Iris pigment epithelial cell (primary cell): Measurements from ENCODE around the gene THBS3.
"Not testable (repeated sequence)": the region's sequence is repeated elsewhere in the genome, so short reads cannot be mapped to it uniquely, and the experiment has no call there.

Experiments used
- DNase-seq: peaks from one replicate; pipeline ENCODE4 v3.0.0-alpha.2; 2011; ENCODE audit warnings: low read depth

Gene THBS3

DNA sequence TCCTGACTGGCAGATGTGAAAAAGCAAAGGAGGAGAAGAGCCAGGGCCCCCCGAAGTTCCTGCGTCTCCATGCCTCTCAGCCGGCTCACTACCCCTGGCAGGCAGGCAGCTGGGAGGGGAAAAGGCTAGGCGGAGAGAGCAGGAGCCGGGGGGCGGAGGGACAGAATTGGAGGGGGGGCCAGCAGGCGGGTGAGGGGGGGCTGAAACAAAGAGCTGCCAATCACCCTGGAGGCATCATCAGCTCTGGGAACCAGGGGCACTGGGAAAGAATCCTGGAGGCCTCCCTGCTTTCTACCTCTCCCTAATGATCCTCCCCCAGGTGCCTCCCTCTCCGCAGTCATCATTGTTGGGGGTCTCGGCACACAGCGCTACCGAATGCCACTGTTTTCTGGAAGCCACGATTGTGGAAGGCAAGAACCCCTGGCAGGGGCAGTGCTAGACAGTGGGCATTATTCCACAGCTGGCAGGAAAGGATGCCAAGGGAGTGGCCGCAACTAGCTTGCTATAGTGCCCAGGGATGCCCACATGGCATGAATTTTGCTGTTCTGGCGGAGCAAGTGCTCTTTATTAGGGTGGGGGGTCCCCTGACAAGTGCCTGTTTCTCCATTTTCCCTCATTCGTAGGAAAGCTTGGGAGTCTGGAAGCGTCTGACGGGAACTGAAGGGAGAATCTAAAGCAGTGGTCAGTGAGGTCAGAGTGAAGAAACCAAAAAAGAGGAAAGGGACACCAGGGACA lies at the start of gene THBS3:
Gene THBS3, minus strand, starts transcription at position 92 of the 735 bp plus-strand sequence. Its CDS starts 21 bp downstream, at position 71.
- peak; percentile 35 for DNase-seq

DNA sequence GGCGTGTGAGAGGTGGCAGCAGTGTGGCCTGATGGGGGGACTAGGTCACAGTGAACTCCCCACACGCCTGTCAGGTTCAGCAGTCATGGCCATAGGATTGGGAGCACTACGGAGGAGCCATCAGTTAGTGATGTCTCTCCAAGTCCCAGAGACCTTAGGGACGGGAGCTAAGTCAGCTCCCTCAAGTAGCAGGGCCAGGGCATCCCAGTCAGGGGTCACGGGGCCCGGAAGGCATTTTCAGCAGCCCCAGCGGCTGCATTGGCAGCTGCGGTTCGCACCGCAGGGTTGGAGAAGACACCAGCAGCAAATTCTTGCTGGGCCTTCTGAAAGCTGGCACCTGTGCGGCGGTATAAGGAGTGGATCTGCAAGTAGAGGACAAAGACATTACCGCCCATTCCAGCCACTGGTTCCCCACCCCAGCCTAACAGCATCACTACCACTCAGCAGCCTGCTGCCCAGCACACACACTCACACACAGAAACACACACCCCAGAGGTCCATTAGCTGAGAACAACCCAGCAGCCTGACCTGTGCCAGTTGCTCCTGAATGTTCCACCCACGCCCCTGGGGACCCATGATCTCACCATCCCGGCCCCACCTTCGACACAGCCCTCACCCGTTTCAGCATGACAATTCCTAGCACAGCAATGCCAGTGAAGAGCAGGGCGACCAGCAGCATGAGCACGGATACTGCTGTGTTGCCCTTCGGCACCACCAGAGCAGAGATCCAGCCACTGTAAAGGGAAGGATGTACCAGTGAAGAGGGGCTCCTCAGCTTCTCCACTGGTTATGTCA lies 48.6 kb upstream of the THBS3 start:
- DNase-seq = no peak

DNA sequence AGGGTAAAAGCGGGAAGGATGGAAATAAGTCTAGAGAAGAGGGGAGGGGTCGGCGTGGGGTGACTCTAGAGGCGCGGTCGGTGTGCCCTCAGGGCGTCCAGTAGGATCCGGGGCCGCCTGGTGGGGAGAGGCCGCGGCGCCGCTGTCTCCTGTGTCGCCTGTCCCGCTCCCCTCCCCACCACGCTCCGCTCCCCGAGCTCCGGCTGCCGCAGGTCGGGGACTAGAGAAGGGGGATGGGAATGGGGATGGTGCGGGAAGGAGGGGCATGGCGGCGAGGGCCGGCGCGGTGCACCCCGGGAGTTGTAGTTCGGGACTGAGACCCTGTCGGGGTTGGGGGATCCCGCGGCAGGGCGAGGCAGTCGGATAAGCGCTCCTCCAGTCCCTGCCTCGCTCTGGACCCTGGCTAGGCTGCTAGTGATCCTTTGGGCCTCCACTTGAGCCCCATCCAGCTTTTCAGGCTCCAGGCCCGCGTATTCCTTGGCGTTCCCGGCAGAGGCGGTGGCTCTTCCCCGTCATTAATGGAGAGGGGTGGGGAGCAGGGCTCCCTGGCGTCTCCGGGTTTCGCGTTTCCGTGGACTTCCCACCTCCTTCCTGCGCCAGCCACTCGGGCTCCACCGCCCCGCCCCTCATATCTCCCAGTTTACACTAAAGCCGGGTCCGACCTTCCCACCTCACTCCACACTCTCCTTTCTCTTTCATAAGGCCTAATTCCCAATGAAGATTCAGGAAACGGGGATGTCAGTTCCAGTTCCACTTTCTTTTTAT lies 47.7 kb upstream of the THBS3 start, which contains the start of gene ENTREP3:
Gene ENTREP3, minus strand, starts transcription at position 241 of the 765 bp plus-strand sequence. CDS start 606 bp downstream, outside the sequence.
- peak; percentile 83 for DNase-seq

DNA sequence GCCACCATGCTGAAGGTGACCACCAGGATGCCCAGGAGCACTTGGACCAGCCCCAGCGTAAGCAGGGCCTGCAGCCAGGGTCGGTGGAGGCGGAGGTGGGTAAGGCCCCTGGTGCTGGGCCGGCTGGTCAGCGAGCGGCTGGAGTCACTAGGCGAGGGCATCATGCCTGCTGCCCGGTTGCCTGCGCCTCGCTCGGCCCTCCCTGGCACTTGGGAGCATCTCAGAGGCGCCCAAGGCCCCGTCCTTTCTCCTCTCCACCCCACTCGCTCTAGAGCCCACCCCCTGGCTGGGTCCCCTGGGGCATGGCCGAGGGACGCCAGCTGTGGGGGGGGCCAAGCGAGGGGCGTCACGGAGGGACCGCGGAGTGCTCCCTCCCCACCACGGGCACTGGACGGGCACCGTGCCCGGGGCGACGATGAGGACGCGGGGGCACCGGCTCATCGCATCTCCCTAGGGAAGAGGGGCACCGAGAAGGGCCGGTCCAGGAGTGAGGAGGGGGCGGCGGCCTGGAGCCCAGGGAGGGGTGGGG lies 47.1 kb upstream of the THBS3 start:
- no peak for DNase-seq

DNA sequence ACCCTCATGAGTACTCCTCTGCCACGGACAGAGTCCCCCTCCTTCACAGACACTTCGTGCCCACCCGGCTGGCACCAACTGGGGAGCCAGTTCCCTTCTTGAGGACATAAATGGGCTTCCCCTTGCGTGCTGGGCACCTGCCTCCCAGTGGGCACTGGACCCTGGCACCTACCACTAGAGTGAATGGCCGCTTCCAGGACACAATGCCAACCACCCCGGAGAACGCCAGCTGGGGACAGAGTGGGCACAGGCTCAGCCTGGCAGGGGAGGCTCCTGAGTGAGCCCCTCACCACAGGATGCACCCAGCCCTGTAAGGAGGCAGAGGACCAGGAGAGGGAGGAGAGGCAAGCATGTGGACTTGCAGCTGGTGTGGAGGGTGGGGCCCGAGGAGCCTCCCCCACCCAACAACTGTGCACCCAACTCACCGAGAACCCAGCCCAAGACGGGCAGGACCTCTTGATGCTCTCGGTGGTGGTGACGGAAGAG lies 46.6 kb upstream of the THBS3 start:
- peak; percentile 20 for DNase-seq

DNA sequence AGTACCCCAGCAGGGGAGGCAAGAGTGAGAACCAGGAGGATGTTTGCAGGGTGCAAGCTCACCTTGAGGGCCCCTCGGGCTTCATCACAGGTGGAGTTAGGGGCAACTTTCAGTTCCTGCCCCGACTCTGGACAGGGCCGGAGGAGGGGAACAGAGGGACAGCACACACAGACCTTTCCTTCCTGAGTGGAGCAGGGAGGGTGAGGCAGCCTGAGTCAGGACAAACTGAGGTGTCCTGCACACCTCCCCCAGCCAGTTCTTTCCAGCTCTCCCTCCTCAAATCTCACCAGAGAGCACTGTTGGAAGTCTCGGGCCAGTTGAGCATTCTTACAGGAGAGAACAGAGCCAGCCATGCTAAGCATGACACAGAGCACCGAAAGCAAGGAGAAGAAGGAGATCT lies 46.1 kb upstream of the THBS3 start:
- peak; percentile 23 for DNase-seq

DNA sequence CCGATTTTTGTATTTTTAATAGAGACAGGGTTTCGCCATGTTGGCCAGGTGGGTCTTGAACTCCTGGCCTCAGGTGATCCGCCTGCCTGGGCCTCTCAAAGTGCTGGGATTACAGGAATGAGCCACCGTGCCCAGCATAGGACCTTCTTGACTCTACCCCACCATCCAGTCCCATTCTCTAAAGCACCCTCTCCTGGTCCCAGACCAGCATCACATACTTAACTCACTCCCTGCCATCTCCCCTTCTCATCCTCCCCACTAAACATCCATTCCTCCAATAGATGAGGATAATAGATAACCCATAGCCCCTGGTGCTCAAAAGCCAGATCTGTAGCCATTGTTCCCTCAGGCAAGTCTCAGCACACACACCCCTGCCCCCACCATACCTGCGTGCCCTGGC lies 45.5 kb upstream of the THBS3 start:
- DNase-seq = no peak

DNA sequence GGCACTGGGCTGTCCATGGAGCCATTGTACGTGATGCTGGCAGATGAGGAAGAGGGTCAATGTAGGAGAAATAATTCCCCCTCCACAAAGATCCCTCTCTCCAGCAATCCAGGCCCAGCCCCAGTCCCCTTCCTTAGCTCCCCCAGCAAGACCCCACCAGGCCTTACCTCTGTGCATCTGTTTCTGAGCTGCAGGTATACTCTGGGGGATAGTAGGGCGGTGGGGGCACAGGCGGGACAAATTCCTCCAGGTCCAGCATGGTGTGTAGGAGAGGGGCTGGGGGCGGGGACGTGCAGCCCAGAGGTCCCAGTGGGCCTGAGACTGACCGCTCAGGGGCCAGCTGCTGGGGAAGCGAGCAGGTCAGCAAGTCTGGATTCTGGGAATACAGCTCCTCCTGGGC lies 43.9 kb upstream of the THBS3 start:
- DNase-seq = no peak

DNA sequence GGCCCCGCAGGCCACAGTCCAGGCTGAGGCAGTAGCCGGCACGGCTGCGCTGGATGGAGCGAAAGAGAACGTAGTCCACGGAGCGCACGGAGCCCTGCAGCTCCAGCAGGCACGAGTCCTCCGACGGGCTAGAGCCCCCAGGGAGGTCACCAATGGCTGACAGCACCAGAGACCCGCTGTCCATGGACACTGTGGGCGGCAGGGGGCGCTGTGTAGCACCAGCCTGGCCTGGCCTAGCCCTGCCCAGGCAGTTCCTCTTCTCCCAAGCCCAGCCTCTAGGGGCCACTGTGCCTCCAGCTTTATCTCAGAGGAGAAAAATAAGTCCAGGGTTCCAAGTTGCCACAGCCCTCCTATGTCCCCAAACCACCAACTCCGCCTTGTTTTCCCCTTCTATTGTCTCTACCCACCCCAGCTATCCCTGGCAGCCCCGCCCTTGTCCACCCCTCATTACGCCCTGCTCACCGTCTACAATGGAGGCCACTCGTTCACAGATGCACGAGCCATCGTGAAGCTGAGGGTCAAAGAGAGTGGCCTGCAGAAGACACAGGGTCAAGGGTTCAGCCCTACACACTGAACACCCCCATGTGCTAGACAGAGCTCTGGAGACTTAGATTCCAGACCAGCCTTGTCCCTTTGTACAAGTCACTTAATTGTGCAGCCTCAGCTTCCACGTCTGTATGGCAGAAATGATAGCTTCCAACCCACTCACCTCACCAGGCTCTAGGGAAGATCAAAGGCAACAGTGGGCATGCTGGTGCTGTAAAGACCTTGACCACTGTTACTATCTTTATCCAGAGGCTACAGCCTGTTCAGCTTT lies 43.1 kb upstream of the THBS3 start:
- peak; percentile 86 for DNase-seq

DNA sequence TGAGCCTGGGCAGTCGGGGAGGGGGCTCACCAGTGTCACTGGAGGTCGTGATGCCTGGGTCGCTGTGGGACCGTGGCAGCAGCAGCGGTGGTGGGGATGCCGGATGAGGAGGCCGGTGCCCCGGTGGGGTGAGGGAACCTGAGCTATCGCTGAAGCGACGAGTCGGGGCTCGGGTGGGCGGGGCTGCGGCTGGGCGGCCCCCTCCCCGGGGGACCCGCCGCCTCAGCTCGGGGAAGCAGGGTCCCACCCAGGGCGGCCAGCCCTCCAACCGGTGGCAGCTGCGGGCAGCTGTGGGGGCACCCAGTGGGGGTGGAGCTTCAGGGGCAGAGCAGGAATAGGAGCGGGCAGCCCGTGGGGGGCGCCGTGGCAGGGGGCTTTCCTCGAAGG lies 42.5 kb upstream of the THBS3 start:
- no peak for DNase-seq

DNA sequence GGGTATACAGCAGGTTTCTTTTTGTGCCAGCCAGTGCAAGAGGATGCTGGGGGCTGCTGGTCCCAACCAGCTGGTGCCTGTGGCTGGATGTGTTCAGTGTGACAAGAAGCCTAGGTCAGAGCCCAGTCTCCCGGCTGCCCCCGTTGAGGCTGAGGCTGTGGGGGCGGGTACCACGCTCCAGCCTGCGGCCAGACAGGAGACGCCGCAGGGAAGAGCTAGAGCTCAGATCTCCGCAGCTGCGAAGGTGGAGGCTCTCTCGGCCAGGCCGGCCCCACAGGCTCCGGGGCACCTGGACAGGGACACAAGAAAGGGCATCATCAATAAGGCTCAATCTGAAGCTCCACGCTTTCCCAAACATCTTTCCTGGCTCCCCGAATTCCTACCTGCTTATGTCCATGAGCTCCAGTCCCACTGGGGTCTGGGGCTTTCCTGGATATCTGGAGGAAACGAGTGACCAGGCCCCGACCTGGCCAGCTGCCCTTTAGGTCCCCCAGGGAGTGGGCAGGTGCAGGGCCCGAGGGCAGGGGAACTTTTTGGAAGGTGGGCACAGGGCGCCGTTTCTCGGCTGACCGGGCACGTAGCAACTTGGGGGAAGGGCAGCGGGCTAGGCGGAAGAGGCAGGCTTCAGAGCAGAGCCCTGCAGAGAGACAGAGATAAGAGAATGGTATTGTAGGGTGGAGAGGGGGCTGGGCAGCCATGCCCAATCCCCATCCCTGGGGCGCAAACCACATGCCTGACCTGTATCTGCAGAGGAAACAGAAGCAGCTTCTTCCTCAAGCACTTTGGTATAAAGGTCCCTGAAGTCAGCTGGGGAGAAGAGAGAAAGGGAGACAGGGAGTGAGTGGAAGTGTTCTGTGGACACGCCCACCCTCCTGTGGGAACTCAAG lies 40.2 kb upstream of the THBS3 start:
- no peak for DNase-seq

DNA sequence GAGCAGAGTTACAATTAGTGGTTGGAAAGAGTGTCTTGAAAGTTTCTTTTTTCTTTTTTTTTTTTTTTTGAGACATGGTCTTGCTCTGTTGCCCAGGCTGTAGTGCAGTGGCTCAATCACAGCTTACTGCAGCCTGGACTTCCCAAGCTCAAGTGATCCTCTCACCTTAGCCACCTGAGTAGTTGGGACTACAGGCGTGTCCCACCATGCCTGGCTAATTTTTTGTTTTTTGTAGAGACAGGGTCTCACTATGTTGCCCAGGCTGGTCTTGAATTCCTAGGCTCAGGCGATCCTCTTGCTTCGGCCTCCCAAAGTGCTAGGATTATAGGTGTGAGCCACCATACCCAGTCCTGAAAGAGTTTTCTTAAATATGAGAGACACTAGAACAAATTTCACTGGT lies 39.1 kb upstream of the THBS3 start:
- not testable (repeated sequence) for DNase-seq

DNA sequence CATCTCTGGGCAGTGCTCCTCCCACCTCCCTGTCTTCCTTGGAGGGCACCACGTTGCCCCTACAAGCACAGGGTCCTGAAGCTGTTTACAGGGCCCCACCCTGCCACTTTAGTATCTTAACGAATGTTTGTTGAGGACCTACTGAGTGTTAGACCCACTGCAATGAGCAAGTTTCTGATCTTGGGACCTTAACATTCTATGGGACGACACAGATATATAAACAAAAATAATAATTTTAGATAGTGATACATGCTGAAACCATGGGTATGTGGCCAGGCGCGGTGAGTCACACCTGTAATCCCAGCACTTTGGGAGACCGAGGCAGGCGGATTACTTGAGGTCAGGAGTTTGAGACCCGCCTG lies 37.4 kb upstream of the THBS3 start:
- peak; percentile 68 for DNase-seq

DNA sequence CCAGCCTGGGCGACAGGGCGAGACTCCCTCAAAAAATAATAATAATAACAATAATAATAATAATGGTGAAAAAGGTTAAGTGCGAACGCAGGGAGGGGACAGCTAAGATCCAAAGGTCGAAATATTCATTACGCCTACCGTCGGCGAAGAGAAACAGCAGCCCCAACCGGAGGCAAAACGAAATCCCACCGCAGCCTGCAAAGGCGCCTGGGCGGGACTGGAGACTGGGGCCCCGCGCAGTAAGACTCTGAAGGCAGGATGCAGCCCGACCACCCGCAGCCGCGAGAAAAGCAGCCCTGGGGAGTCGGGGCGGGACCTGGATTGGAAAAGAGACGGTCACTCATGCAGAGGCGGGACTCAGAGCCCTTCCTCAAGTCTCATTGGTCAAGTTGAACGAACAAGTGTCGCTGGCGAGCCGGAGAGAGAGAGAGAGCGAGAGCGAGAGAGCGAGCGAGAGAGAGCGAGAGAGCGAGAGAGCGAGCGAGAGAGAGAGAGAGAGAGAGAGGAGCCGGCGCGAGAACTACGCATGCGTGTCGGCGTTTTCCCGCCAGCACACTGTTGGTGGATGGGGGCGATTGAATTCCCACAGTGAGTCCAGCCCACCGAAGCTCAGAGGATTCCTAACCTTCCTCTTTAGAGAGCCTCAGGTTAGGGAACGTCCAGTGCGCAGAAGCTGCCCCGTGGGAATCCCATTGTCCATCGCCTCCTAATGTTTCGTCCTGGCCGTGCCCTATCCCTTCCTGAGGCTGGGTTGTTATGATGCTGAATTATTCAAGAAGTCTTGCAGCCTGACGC lies 36.9 kb upstream of the THBS3 start:
- peak; percentile 100 for DNase-seq

DNA sequence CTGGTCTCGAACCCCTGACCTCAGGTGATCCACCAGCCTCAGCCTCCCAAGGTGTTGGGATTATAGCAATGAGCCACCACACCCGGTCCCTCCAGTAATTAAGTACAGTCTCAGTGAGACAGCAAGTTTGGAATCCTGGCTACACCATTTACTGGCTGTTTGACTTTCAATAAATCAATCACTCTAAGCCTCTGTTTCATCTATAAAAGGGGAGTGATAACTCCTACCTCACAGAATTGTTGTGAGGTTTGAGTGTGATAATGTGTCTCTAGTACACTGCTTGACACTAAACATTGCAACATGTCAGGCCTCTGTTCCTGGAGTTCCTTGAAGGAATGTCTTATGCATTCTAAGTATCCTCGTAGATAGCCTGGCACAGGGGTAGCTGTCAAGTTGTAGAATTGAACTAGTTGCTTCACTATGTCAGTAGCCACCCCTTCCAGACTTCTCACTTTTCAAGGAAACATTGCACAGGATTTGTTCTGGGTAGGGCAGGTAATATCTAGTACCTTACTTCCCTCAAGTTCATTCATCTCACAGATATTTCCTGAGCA lies 35.2 kb upstream of the THBS3 start:
- no peak for DNase-seq

DNA sequence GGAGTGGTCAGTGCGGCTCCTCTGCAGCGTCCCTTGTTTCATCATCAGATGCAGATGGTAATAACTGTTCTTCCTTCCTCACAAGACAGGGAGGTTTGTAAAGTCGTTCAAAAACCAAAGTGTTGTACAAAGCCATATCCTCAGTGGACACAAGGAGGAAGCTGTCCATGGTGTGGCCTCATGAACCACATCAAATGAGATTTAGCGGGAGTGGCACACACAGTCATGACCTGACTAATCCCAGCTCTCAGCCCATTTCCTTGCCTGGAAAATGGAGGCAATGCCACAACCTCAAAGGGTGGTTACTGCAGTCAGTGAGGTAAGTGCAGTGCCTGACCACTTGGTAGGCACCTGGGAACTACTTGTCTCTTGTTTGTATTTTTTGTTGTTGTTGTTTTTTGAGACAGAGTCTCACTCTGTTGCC lies 34.2 kb upstream of the THBS3 start:
- no peak for DNase-seq

DNA sequence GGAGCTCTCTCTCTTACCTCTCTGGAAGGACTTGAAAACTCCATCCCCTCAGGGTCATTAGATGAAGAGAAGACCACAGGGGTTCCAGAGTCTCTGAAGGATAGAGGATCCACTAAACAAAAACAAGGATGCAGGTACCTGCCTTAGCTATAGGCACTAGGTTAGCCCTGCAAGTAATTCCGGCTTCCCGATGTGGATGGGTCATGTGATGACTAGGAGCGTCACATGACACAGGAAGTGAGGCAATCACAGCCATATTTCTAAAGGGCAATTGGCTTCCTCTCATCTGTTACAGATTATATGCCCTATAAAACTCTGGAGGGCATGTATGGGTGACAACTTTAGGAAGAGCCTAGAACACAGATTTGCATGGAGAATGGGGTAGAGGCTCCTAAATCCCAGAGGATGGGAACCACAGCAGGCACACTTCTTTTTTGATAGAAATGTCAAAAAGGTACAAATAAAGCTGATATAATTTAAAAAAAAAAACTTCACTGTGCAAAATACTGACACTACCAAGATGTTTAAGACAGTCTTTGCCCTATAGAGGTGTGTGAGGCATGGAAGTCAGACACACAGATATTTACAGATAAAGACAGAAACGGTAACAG lies 33.5 kb upstream of the THBS3 start:
- DNase-seq = peak; percentile 79

DNA sequence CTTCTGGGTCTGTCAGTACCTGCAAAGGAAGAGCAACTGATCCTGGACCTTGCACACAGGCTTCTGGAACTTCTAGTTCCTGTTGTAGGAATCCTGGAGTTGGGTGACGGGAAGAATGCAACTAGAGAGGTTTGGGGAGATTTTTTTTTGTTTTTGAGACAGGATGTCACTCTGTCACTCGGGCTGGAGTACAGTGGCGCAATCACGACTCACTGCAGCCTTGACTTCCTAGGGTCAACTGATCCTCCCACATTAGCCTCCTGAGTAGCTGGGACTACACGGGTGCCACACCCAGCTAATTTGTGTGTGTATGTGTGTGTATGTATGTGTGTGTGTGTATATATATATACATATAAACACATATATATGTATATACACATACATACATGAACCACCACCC lies 28.8 kb upstream of the THBS3 start:
- no peak for DNase-seq

DNA sequence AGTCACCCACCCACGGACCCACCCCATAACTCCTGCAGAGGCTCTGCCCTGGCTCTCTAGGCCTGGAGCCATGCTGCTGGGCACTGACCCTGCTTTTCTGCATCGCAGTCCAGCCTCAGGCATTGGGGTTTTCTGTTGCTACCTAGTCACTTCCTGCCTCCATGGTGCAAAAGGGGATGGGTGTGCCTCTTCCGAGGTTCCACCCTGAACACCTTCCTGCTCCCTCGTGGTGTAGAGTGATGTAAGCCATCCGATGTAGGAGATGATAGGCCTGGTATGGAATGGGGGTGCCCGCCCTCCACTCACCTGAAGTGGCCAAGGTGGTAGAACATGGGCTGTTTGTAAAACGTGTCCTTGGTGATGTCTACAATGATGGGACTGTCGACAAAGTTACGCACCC lies 27.7 kb upstream of the THBS3 start:
- not testable (repeated sequence) for DNase-seq
